VCaP (cell line): ENCODE measurements around the gene FPGS.
"Not testable (repeated sequence)": the region's sequence is repeated elsewhere in the genome, so short reads cannot be mapped to it uniquely, and the experiment has no call there.

Source experiments
- H3K27ac ChIP-seq: fragments of 450-650 bp; 2 replicates; pipeline ENCODE4 v1.5.1; 2017
- TF ChIP-seq, protein P1 (sequence below): fragments of 450-650 bp; conservative IDR thresholded peaks from 2 replicates; pipeline ENCODE4 v1.5.1; 2017; ENCODE audit warnings: mild to moderate bottlenecking, moderate library complexity

The FPGS gene

DNA sequence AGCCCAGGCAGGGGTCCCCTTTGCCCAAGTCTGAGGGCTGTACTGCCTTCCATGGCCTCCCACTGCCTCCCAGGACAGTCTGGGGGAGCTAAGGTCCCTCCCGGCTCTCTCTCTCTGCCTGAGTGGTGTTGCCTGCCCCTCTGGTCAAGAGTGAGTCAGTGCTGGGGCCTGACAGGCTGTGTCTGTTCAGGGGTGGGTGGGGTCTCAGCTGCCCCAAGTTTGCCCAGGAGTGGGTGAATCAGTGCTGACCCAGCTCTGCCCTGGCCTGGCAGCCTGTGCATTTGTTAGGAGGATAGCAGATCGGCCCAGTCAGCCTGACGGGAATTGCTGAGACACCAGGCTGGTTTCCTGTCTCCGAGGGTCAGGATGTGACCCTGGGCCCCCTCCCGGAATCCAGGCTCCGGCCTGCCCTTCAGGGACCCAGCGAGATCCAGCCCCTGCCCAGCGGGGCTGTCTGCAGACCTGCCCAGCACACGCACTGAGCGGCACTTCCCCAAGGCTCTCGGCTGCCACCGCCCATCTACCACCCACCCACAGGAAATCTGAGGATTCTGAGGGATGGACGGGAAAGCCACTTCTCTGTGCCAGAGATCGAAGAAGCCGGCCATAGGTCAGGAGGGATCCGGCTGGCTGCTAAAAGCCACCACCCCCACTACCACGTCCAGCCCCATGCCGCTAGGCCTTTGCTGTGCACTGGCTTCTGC lies 35.8 kb downstream of the FPGS start:
- TF ChIP-seq, protein P1, sequence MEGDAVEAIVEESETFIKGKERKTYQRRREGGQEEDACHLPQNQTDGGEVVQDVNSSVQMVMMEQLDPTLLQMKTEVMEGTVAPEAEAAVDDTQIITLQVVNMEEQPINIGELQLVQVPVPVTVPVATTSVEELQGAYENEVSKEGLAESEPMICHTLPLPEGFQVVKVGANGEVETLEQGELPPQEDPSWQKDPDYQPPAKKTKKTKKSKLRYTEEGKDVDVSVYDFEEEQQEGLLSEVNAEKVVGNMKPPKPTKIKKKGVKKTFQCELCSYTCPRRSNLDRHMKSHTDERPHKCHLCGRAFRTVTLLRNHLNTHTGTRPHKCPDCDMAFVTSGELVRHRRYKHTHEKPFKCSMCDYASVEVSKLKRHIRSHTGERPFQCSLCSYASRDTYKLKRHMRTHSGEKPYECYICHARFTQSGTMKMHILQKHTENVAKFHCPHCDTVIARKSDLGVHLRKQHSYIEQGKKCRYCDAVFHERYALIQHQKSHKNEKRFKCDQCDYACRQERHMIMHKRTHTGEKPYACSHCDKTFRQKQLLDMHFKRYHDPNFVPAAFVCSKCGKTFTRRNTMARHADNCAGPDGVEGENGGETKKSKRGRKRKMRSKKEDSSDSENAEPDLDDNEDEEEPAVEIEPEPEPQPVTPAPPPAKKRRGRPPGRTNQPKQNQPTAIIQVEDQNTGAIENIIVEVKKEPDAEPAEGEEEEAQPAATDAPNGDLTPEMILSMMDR = no peak
- H3K27ac ChIP-seq = no peak overlapping the region

DNA sequence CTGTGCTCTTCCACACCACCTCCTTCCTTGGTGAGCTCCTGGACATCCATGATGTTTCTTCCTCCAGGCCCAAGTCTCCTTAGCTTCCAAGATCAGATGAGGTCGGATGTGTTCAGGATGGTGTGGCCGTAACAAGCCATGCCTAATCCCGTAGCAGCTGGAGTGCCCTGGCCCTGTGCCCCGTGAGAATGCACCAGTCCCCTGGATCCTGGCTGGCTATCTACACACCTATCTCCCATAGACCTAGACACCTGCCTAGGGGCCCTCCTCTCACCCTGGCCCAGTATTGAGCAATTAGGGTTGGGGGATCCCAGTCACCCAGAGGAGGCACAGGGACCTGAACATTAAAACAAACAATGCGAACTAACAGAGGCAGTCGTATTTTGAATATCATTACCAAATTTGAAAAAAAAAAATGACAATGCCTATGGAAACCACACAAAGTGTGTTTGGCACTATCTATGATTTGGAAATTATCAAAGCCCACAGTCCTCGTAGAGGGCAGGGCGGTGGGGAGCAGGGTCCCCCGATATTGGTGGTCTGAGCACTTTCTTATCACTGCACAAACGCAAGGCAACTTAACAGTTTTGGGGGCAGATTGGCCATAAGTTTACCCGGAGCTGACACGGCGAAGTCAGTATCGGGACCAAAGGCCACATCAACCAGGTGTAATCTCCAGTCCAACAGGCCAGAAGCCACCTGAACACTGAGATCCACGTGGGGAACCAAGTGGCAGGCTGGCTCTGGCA lies 38.6 kb downstream of the FPGS start:
- no peak overlapping the region for H3K27ac ChIP-seq
- TF ChIP-seq, protein P1 = no peak

DNA sequence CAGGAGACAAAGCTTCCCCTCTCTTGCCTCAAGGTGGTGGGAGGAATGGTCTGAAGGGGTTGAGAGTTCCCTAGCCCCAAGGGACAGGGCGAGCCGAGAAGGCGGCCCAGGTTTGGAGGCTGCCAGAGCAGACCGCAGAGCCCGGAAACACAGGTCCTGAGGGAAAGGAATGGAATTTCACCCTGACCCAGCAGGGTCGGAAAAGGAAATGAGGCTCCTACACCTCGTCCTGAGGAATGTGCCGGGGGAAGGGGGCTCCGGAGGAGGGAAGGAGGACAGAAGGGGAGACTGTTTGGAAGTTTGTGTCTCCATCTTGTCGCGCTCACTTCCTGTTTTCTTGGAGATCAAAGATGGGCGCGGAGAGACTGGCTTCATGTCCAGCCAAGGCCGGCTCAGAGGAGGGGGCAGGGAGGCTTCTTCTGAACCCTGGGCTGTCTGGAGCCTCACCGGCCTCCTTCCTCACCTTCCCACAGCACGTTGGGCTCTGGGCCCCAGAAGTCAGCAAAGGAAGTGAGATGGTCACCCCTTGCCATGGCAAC lies 42.2 kb downstream of the FPGS start:
- no peak overlapping the region for H3K27ac ChIP-seq
- TF ChIP-seq, protein P1 = no peak

DNA sequence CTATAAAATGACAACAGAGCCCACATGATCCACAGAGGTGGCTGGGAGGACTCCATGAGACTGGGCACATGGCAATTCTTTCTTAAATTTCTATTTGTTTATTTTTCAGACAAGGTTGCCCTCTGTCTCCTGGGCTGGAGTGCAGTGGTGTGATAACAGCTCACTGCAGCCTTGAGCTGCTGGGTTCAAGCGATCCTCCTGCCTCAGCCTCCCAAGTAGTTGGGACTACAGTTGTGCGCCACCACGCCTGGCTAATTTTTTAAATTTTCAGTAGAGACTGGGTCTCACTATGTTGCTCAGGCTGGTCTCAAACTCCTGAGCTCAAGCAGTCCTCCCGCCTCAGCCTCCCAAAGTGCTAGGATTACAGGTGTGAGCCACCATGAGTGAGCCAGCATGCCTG lies 42.9 kb downstream of the FPGS start:
- H3K27ac ChIP-seq = not testable (repeated sequence)

DNA sequence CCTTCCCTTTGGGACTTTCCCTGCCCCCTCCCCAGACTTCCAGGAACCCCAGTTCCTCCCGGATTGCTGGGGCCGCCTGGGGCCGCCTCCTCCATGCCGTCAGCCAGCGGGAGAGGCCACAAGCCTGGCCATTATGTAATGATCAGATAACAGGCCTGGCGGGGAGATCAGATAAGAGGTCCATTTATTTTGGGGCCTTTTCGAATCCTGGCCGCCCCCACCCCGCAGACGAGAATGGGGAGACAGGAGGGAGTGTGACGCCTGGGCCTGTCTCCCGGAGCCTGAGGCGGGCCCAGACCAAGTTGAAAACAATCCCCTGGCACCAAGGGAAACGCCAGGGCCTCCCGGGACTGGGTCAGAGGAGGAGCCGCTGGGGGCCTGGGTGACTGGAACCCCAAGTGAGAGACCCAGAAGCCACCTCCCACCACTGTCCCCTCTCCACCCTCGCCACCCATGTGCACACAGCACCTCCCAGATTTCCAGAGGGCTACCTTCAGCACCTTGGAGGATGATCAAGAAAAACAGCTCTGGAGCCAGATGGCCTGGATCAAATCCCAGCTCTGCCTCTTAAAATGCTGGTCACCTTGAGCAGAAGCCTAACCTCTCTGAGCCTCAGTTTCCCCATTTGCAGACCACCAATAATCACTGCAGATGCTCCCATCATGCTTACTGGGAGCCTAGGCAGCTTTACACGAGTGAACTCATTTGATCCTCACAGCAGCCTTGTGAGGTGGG lies 43.9 kb downstream of the FPGS start:
- TF ChIP-seq, protein P1 = no peak
- no peak overlapping the region for H3K27ac ChIP-seq

DNA sequence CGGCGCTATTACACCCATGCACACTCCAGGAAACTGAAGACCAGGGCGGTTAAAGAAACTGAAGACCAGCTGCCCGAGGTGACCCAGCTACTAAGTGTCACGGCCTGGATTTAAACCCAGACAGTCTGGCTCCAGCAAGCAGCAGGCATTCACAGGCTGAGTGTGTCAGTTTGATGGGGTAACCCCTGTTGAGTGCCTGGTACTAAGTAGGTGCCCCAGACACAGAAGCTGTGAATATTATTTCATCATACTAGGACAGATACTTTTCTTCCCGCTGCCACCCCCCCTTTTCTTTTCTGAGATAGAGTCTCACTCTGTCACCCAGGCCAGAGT lies 44.5 kb downstream of the FPGS start:
- TF ChIP-seq, protein P1 = no peak
- no peak overlapping the region for H3K27ac ChIP-seq

DNA sequence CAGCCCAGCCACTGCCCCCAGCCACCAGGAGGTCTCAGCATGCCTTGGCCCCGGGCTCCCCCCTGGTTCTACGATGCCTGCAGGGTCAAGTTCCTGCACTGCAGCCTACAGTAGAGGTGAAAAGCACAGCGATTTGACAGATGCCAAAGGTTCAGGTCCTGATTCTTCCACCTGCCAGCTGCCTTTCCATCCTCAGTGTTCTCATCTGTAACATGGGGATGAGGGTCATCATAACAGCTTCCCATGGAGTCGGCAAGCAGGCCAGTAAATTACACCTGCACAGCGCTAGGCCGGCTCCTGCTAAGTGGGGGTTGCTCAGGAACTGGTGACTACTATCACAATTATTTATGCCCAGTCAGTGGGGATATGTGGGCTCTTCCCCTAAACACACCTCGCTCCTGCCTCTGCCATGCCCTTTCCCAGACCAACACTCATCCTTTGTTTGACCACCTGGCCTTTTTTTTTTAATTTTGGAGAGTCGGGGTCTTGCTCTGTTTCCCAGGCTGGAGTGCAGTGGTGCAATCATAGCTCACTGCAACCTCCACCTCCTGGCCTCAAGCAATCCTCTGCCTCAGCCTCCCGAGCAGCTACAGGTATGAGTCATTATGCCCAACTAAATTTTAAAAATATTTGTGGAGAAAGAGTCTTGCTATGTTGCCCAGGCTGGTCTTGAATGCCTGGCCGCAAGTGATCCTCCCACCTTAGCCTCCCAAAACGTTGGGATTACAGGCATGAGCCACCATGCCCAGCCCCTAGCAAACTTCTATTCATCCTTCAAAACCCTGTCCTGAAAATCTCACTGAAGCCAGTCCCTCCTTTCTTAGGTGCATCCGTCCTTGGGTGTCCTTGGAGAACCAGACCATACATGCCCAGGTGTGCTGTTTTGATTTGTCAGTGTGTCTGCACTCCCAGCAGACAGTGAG lies 45.4 kb downstream of the FPGS start:
- H3K27ac ChIP-seq = no peak overlapping the region
- TF ChIP-seq, protein P1 = no peak
